Measurements from ENCODE around the gene ANKRD55. TPM values are rescaled to one million over a fixed set of nuclear protein-coding genes. Genes with fewer than 3 reads are reported as not detected.
"Not testable (repeated sequence)": the region's sequence is repeated elsewhere in the genome, so short reads cannot be mapped to it uniquely, and the experiment has no call there.

Gene ANKRD55
- total and polyA plus RNA-seq, 7 donors = 1.8 to 1.9 TPM; not detected in 5

DNA sequence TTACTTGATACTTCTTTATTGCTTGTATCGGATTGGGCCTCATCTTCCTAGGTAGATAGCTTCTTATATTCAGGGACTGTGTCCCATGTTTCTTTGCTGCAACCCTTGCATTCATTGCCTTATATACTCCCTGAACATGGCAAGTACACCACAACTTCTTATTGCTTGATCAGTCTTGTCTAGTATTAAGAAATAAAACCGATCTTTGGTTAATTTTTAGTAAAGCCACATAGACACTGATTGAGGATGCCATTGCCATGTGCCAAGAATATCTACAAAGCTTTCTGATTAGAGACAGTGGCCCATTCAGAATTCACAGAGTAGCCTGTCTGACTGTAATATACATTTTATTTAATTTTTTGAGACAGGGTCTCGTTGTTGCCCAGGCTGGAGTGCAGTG, 34.7 kb upstream of the ANKRD55 start:
- H3K4me1 ChIP-seq = peaks cover 0 to 11% (median 2%) of the 10 kb centered on the region in 4 donors
- no peaks in the 10 kb centered on the region for H3K36me3 ChIP-seq
- intact Hi-C loops (cut with DNase I) = no loop called here
- H3K27me3 ChIP-seq = no peaks in the 10 kb centered on the region
- TF ChIP-seq POLR2A (IDR thresholded peaks at IDR 0.05) (no peak), CTCF (IDR thresholded peaks at IDR 0.05) (no peak), POLR2AphosphoS5 (IDR thresholded peaks at IDR 0.05) (no peak), EP300 (IDR thresholded peaks at IDR 0.05) (no peak)
- H3K4me3 ChIP-seq = no peak overlapping the region
- DNase-seq = no peak
- H3K27ac ChIP-seq = no peak overlapping the region
- 87 to 94% methylated on average over 3 of the region's 3 CpGs for WGBS, 2 donors
- no peaks in the 10 kb centered on the region for H3K9me3 ChIP-seq

GRCh38 chr5:56264417-56265025, 31.4 kb upstream of the ANKRD55 start:
- TF ChIP-seq EP300 (IDR thresholded peaks at IDR 0.05) (no peak), CTCF (IDR thresholded peaks at IDR 0.05) (peak in 3 of 4 experiments; percentile 14 to 28 (median 15)), POLR2AphosphoS5 (IDR thresholded peaks at IDR 0.05) (no peak)
- no peaks in the 10 kb centered on the region for H3K9me3 ChIP-seq
- no peak overlapping the region for H3K4me3 ChIP-seq
- H3K27me3 ChIP-seq = no peaks in the 10 kb centered on the region
- H3K27ac ChIP-seq = no peak overlapping the region
- H3K4me1 ChIP-seq = no peaks in the 10 kb centered on the region
- H3K36me3 ChIP-seq = no peaks in the 10 kb centered on the region
- intact Hi-C loops (cut with DNase I) = no loop called here
- DNase-seq = no peak
- WGBS, 2 donors = 58 to 71% methylated on average over 5 of the region's 5 CpGs

DNA sequence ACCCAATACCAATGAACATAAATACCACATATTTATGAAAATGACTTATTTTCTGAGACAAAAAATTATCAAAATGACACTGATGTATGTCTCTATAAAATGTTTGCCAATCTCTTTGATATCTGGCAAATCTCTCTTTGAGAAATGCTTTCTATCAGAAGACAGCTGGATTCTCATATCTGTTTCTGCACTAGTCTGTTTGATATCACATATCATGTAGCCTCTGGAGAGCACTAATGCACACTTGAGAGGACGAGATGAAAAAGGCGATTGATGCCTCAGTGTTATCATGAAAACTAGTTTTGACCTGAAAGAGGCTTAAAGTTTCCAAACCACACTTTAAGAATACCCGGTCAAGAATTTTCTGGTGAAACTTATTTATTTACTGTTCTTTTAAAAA, 29.1 kb upstream of the ANKRD55 start:
- intact Hi-C loops (cut with DNase I) = no loop called here
- TF ChIP-seq CTCF (IDR thresholded peaks at IDR 0.05) (no peak), EP300 (IDR thresholded peaks at IDR 0.05) (no peak), POLR2AphosphoS5 (IDR thresholded peaks at IDR 0.05) (no peak), POLR2A (IDR thresholded peaks at IDR 0.05) (no peak)

GRCh38 chr5:56259002-56259511, 25.9 kb upstream of the ANKRD55 start:
- H3K4me1 ChIP-seq = no peaks in the 10 kb centered on the region
- intact Hi-C loops (cut with DNase I) = no loop called here
- H3K9me3 ChIP-seq = no peaks in the 10 kb centered on the region
- H3K27ac ChIP-seq = peak overlapping the region in 2 of 4 donors; percentile 31
- no peak for DNase-seq
- no peaks in the 10 kb centered on the region for H3K36me3 ChIP-seq
- H3K27me3 ChIP-seq = no peaks in the 10 kb centered on the region
- WGBS, 2 donors = 51% methylated on average over 2 of the region's 2 CpGs
- TF ChIP-seq EP300 (IDR thresholded peaks at IDR 0.05) = no peak
- TF ChIP-seq POLR2AphosphoS5 (IDR thresholded peaks at IDR 0.05) = peak in 1 of 4 donors; percentile 5
- H3K4me3 ChIP-seq = no peak overlapping the region

More for the DNA sequence above, 29.1 kb upstream of the ANKRD55 start:
- 82 to 92% methylated on average over 3 of the region's 3 CpGs for WGBS, 2 donors
- no peak overlapping the region for H3K4me3 ChIP-seq
- no peak for DNase-seq
- no peaks in the 10 kb centered on the region for H3K27me3 ChIP-seq
- no peaks in the 10 kb centered on the region for H3K36me3 ChIP-seq
- H3K27ac ChIP-seq = no peak overlapping the region
- H3K9me3 ChIP-seq = no peaks in the 10 kb centered on the region
- no peaks in the 10 kb centered on the region for H3K4me1 ChIP-seq

- H3K4me3 ChIP-seq; DNase-seq; H3K27me3 ChIP-seq; H3K36me3 ChIP-seq; H3K4me1 ChIP-seq; H3K27ac ChIP-seq; intact Hi-C loops (cut with DNase I); H3K9me3 ChIP-seq: not testable (repeated sequence)
- WGBS, 2 donors = 87 to 88% methylated on average over 26 to 27 of the region's 30 CpGs
Observed at GRCh38 chr5:56257763-56258529, 24.8 kb upstream of the ANKRD55 start.

Data from sigmoid colon (tissue), 7 donors.